HepG2 (cell line): Measurements from ENCODE around the gene PET100. TPM values are rescaled to one million over a fixed set of nuclear protein-coding genes. Genes with fewer than 3 reads are reported as not detected.
A peak's percentile ranks its signal among the peaks of the same experiment; 100 is the strongest.

Experiments used
- CBFB ChIP-seq: sonication (generic); formaldehyde crosslinking; IDR thresholded peaks from 2 replicates; pipeline ENCODE4 v1.4.0; 2020; ENCODE audit warnings: missing genetic modification reagents
- CENPX ChIP-seq: sonication (generic); formaldehyde crosslinking; IDR thresholded peaks from 2 replicates; pipeline ENCODE4 v1.9.0; 2021; ENCODE audit warnings: mild to moderate bottlenecking, missing genetic modification reagents, moderate library complexity
- DRAP1 ChIP-seq: IDR thresholded peaks from 2 replicates; pipeline ENCODE4 v1.6.1; 2016; ENCODE audit warnings: missing genetic modification reagents, missing compliant biosample characterization
- FOXJ3 ChIP-seq: sonication (generic); formaldehyde crosslinking; IDR thresholded peaks from 2 replicates; pipeline ENCODE4 v1.4.0; 2020; ENCODE audit warnings: missing genetic modification reagents, mild to moderate bottlenecking, borderline replicate concordance
- GATAD1 ChIP-seq: IDR thresholded peaks from 2 replicates; pipeline ENCODE4 v1.6.1; 2016; ENCODE audit warnings: missing genetic modification reagents, missing compliant biosample characterization
- GLI4 ChIP-seq: sonication (generic); formaldehyde crosslinking; IDR thresholded peaks from 2 replicates; pipeline ENCODE4 v1.5.1; 2020; ENCODE audit warnings: missing genetic modification reagents, mild to moderate bottlenecking, moderate library complexity, borderline replicate concordance
- GPBP1L1 ChIP-seq: sonication (generic); formaldehyde crosslinking; IDR thresholded peaks from 2 replicates; pipeline ENCODE4 v1.5.0; 2020; ENCODE audit warnings: mild to moderate bottlenecking, missing genetic modification reagents
- KAT7 ChIP-seq: IDR thresholded peaks from 2 replicates; pipeline ENCODE4 v1.6.1; 2018; ENCODE audit warnings: borderline replicate concordance, missing compliant biosample characterization
- MAF1 ChIP-seq: sonication (generic); formaldehyde crosslinking; IDR thresholded peaks from 2 replicates; pipeline ENCODE4 v1.5.0; 2020; ENCODE audit warnings: missing genetic modification reagents, borderline replicate concordance
- SAP130 ChIP-seq: IDR thresholded peaks from 2 replicates; pipeline ENCODE4 v1.6.1; 2016; ENCODE audit warnings: low read depth
- TAF15 ChIP-seq: fragments of 200-400 bp; formaldehyde crosslinking; IDR thresholded peaks from one replicate; pipeline ENCODE4 v1.6.1; 2018; ENCODE audit warnings: mild to moderate bottlenecking, low read depth, low read length; ENCODE audit not compliant: poor library complexity, severe bottlenecking
- TMF1 ChIP-seq: sonication (generic); formaldehyde crosslinking; IDR thresholded peaks from 2 replicates; pipeline ENCODE4 v1.8.1; 2022; ENCODE audit warnings: low read depth, missing genetic modification reagents
- YEATS2 ChIP-seq: sonication (generic); formaldehyde crosslinking; IDR thresholded peaks from 2 replicates; pipeline ENCODE4 v1.4.0; 2020; ENCODE audit warnings: missing genetic modification reagents, borderline replicate concordance
- ZFP36 ChIP-seq: fragments of 150-350 bp; IDR thresholded peaks from 2 replicates; pipeline ENCODE4 v1.6.1; 2018; ENCODE audit warnings: borderline replicate concordance, low read length, low read depth; ENCODE audit not compliant: partially characterized antibody
- ZNF3 ChIP-seq: IDR thresholded peaks from 2 replicates; pipeline ENCODE4 v1.7.0; 2017; ENCODE audit warnings: inconsistent platforms
- ZNF713 ChIP-seq: sonication (generic); formaldehyde crosslinking; IDR thresholded peaks from 2 replicates; pipeline ENCODE4 v1.4.0; 2020; ENCODE audit warnings: mild to moderate bottlenecking, missing genetic modification reagents
- ZNF749 ChIP-seq: sonication (generic); formaldehyde crosslinking; IDR thresholded peaks from 2 replicates; pipeline ENCODE4 v1.8.0; 2022; ENCODE audit warnings: mild to moderate bottlenecking, missing genetic modification reagents, moderate library complexity, borderline replicate concordance
- ZNF788 ChIP-seq: sonication (generic); formaldehyde crosslinking; IDR thresholded peaks from 2 replicates; pipeline ENCODE4 v1.5.0; 2020; ENCODE audit warnings: mild to moderate bottlenecking, missing genetic modification reagents, borderline replicate concordance
- ZNF790 ChIP-seq: sonication (generic); formaldehyde crosslinking; IDR thresholded peaks from 2 replicates; pipeline ENCODE4 v1.8.0; 2022; ENCODE audit warnings: missing genetic modification reagents, mild to moderate bottlenecking, borderline replicate concordance
- ZNF792 ChIP-seq: IDR thresholded peaks from 2 replicates; pipeline ENCODE4 v1.6.1; 2016
- ZNF841 ChIP-seq: sonication (generic); formaldehyde crosslinking; IDR thresholded peaks from 2 replicates; pipeline ENCODE4 v1.8.1; 2023; ENCODE audit warnings: missing genetic modification reagents, borderline replicate concordance
- polyA plus RNA-seq, 8 experiments: library from polyadenylated mRNA; depleted of rRNA in 3 of 8; stranded (reverse) in 7 of 8; unstranded in 1 of 8; fragments of >200 nt; fragmentation: Illumina TruSeq in 4 of 8; extraction: Trizol in 4 of 8; gene quantifications; 2 replicates each; pipeline versions ENCODE4 v1.2.1 to v1.2.3, GENCODE V29; 2011 to 2016; ENCODE audit warnings: low read depth in 4 of 8, missing spikeins in 1 of 8, mixed read lengths in 1 of 8; ENCODE audit not compliant: insufficient read depth in 1 of 8
- total RNA-seq, 5 experiments: library from RNA; depleted of rRNA; stranded (reverse); fragments of >200 nt; fragmentation: Illumina TruSeq; extraction: Trizol; gene quantifications; 2 replicates each; pipeline ENCODE4 v1.2.3, GENCODE V29; 2016; ENCODE audit warnings: low read depth in 1 of 5
- TF ChIP-seq, protein P1 (sequence below): sonication (generic); formaldehyde crosslinking; IDR thresholded peaks from 2 replicates; pipeline ENCODE4 v1.4.0; 2020; ENCODE audit warnings: mild to moderate bottlenecking, missing genetic modification reagents
- TF ChIP-seq, protein P2 (sequence below): sonication (generic); formaldehyde crosslinking; IDR thresholded peaks from 2 replicates; pipeline ENCODE4 v1.5.0; 2020; ENCODE audit warnings: missing genetic modification reagents, mild to moderate bottlenecking, borderline replicate concordance
- TF ChIP-seq, protein P3 (sequence below): sonication (generic); formaldehyde crosslinking; IDR thresholded peaks from 2 replicates; pipeline ENCODE4 v1.4.0; 2020; ENCODE audit warnings: missing genetic modification reagents

Gene PET100
- total and polyA plus RNA-seq, 2 of the 13 experiments (the other 11 are each of a cell fraction or from before 2014, with no cell fraction given) = 22.3 to 66.5 TPM

DNA sequence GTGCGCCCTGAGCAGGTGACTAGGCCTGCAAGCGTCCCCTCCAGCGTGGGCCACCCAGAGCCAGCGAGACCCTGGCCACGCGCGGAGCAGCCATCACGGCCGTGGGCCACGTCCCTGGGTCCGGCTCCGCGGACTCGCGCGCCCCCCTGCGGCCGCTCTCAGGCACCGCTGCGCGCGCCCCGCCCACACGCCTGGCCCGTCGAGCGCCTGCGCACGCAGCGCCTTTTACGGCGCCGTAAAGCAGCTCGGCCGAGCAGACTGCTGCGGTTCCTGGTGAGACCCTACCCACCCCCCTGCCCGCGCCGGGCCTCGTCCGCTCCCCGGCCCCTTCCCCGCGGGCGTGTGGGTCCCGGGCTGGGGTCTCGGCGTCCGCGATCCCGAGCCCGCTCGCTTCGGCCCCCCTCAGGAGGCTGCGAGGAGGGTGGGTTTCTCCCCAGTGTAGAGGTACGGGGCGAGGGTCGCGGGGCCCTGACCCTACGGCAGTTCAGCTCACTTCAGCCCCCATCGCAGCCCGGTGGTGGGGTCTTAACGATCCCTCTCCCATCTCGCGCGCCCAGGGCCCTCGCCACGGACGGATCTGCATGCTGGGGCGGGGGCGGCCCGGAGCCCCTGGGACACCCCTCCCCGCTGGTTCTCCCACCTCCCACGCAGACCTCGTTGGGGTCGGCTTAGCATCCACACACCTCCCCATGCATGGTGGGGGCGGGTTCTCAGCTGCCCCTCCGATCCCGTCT, 51.2 kb downstream of the PET100 start, which contains the start of gene TRAPPC5 (continued):
- TF ChIP-seq GLI4 (CRISPR knock-in tag) = peak; percentile 64; the same call in 1 of the 2 replicates
- TF ChIP-seq ZNF749 (CRISPR knock-in tag) = 0 out of 2 replicates have a peak, but pooled peaks have one; percentile 35
- no peak for TF ChIP-seq ZNF792
- TF ChIP-seq ZFP36 = no peak
- TF ChIP-seq KAT7 = no peak
- TF ChIP-seq SAP130 = peak; percentile 66
- TF ChIP-seq, protein P1, sequence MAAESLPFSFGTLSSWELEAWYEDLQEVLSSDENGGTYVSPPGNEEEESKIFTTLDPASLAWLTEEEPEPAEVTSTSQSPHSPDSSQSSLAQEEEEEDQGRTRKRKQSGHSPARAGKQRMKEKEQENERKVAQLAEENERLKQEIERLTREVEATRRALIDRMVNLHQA (CRISPR knock-in tag) = no peak
- TF ChIP-seq, protein P2, sequence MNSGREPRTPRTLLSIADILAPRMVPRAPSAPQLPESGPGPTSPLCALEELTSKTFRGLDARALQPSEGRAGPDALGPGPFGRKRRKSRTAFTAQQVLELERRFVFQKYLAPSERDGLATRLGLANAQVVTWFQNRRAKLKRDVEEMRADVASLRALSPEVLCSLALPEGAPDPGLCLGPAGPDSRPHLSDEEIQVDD (CRISPR knock-in tag) = no peak
- TF ChIP-seq ZNF3 (CRISPR knock-in tag) = no peak
- no peak; the same call in 1 of the 2 replicates for TF ChIP-seq ZNF788 (CRISPR knock-in tag)
- TF ChIP-seq YEATS2 (CRISPR knock-in tag) = peak; percentile 80; the same call in 1 of the 2 replicates
- TF ChIP-seq, protein P3, sequence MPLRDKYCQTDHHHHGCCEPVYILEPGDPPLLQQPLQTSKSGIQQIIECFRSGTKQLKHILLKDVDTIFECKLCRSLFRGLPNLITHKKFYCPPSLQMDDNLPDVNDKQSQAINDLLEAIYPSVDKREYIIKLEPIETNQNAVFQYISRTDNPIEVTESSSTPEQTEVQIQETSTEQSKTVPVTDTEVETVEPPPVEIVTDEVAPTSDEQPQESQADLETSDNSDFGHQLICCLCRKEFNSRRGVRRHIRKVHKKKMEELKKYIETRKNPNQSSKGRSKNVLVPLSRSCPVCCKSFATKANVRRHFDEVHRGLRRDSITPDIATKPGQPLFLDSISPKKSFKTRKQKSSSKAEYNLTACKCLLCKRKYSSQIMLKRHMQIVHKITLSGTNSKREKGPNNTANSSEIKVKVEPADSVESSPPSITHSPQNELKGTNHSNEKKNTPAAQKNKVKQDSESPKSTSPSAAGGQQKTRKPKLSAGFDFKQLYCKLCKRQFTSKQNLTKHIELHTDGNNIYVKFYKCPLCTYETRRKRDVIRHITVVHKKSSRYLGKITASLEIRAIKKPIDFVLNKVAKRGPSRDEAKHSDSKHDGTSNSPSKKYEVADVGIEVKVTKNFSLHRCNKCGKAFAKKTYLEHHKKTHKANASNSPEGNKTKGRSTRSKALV (CRISPR knock-in tag) = no peak
- TF ChIP-seq ZNF713 (CRISPR knock-in tag) = no peak
- TF ChIP-seq ZNF790 (CRISPR knock-in tag) = peak; percentile 52; the same call in 1 of the 2 replicates
- no peak for TF ChIP-seq CENPX (CRISPR knock-in tag)
- TF ChIP-seq CBFB (CRISPR knock-in tag) = no peak; the same call in 1 of the 2 replicates
- no peak for TF ChIP-seq TMF1 (CRISPR knock-in tag)
- peak; percentile 89 for TF ChIP-seq GATAD1 (CRISPR knock-in tag)
- no peak for TF ChIP-seq TAF15
- TF ChIP-seq MAF1 = no peak
- no peak for TF ChIP-seq FOXJ3 (CRISPR knock-in tag)
- no peak for TF ChIP-seq GPBP1L1 (CRISPR knock-in tag)
- TF ChIP-seq DRAP1 = 0 out of 2 replicates have a peak, but pooled peaks have one; percentile 33
- TF ChIP-seq ZNF841 = no peak
